Testis (tissue), 2 donors: ENCODE measurements around the gene E2F1.
"Not testable (repeated sequence)": the region's sequence is repeated elsewhere in the genome, so short reads cannot be mapped to it uniquely, and the experiment has no call there.

Source experiments
- POLR2A ChIP-seq: fragments of 450-650 bp; IDR thresholded peaks from one replicate; pipeline ENCODE4 v1.6.1; 2017; ENCODE audit warnings: antibody characterized with exemption, mild to moderate bottlenecking, moderate library complexity
- TF ChIP-seq, protein P1 (sequence below), 3 experiments: fragments of 450-650 bp in 2 of 3; fragments of 200-600 bp in 1 of 3; sonication (generic) in 1 of 3; IDR thresholded peaks; one replicate each; pipeline ENCODE4 v1.5.1; 2016 to 2019; ENCODE audit warnings: antibody characterized with exemption in 3 of 3, mild to moderate bottlenecking in 2 of 3, moderate library complexity in 1 of 3

DNA sequence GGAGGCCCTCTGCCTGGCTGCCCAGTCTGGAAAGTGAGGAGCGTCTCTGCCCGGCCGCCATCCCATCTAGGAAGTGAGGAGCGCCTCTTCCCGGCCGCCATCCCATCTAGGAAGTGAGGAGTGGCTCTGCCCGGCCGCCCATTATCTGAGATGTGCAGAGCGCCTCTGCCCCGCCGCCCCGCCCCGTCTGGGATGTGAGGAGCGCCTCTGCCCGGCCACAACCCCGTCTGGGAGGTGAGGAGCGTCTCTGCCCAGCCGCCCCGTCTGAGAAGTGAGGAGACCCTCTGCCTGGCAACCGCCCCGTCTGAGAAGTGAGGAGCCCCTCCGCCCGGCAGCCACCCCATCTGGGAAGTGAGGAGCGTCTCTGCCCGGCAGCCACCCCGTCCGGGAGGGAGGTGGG is 12.8 kb upstream of the E2F1 start:
- TF ChIP-seq, protein P1, sequence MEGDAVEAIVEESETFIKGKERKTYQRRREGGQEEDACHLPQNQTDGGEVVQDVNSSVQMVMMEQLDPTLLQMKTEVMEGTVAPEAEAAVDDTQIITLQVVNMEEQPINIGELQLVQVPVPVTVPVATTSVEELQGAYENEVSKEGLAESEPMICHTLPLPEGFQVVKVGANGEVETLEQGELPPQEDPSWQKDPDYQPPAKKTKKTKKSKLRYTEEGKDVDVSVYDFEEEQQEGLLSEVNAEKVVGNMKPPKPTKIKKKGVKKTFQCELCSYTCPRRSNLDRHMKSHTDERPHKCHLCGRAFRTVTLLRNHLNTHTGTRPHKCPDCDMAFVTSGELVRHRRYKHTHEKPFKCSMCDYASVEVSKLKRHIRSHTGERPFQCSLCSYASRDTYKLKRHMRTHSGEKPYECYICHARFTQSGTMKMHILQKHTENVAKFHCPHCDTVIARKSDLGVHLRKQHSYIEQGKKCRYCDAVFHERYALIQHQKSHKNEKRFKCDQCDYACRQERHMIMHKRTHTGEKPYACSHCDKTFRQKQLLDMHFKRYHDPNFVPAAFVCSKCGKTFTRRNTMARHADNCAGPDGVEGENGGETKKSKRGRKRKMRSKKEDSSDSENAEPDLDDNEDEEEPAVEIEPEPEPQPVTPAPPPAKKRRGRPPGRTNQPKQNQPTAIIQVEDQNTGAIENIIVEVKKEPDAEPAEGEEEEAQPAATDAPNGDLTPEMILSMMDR (IDR thresholded peaks at IDR 0.05) = not testable (repeated sequence)
- not testable (repeated sequence) for TF ChIP-seq POLR2A
